Neural progenitor cell (in vitro differentiated cells): ENCODE measurements around the gene EFNA3. TPM values are rescaled to one million over a fixed set of nuclear protein-coding genes. Genes with fewer than 3 reads are reported as not detected.

Experiments used
- DNase-seq: peaks from one replicate; pipeline ENCODE4 v3.0.0-alpha.2; 2016; ENCODE audit warnings: low spot score
- H2AFZ ChIP-seq: fragments of 200-600 bp; sonication (generic); replicated peaks from 2 replicates; pipeline ENCODE4 v1.6.1; 2016; ENCODE audit warnings: antibody characterized with exemption
- H3F3A ChIP-seq: fragments of 200-600 bp; sonication (generic); 2 replicates; pipeline ENCODE4 v1.6.1; 2016; ENCODE audit warnings: antibody characterized with exemption, low read depth
- H3K27ac ChIP-seq: fragments of 200-600 bp; sonication (generic); 2 replicates; pipeline ENCODE4 v1.5.1; 2016; ENCODE audit warnings: mild to moderate bottlenecking
- H3K27me3 ChIP-seq: fragments of 200-600 bp; sonication (generic); 2 replicates; pipeline ENCODE4 v1.6.1; 2016; ENCODE audit warnings: mild to moderate bottlenecking, moderate library complexity
- H3K36me3 ChIP-seq: fragments of 200-600 bp; sonication (generic); 2 replicates; pipeline ENCODE4 v1.5.1; 2016
- H3K4me1 ChIP-seq: fragments of 200-600 bp; sonication (generic); 2 replicates; pipeline ENCODE4 v1.6.1; 2016; ENCODE audit warnings: mixed run types
- H3K4me2 ChIP-seq: fragments of 200-600 bp; sonication (generic); 2 replicates; pipeline ENCODE4 v1.6.1; 2016
- H3K4me3 ChIP-seq: fragments of 200-600 bp; sonication (generic); 2 replicates; pipeline ENCODE4 v1.5.1; 2016
- H3K79me2 ChIP-seq: fragments of 200-600 bp; sonication (generic); 2 replicates; pipeline ENCODE4 v1.6.1; 2016; ENCODE audit warnings: low read depth
- H3K9ac ChIP-seq: fragments of 200-600 bp; sonication (generic); 2 replicates; pipeline ENCODE4 v1.6.1; 2016
- H3K9me3 ChIP-seq: fragments of 200-600 bp; sonication (generic); 2 replicates; pipeline ENCODE4 v1.5.1; 2016; ENCODE audit warnings: low read depth
- H4K20me1 ChIP-seq: fragments of 200-600 bp; sonication (generic); 2 replicates; pipeline ENCODE4 v1.6.1; 2016; ENCODE audit warnings: low read depth
- H3K27ac Mint-ChIP-seq: 3 replicates; pipeline ENCODE4 v1.8.0; 2021; ENCODE audit warnings: mixed read lengths
- H3K27me3 Mint-ChIP-seq: 2 replicates; pipeline ENCODE4 v1.8.0; 2022; ENCODE audit warnings: low read depth, mild to moderate bottlenecking, inconsistent platforms, moderate library complexity, mixed read lengths; ENCODE audit not compliant: insufficient read depth
- H3K36me3 Mint-ChIP-seq: 3 replicates; pipeline ENCODE4 v1.8.0; 2021; ENCODE audit warnings: mixed read lengths
- H3K4me1 Mint-ChIP-seq: 3 replicates; pipeline ENCODE4 v1.8.0; 2021; ENCODE audit warnings: mixed read lengths
- H3K4me3 Mint-ChIP-seq: 3 replicates; pipeline ENCODE4 v1.8.0; 2021; ENCODE audit warnings: mild to moderate bottlenecking, moderate library complexity, mixed read lengths
- H3K9me3 Mint-ChIP-seq: 3 replicates; pipeline ENCODE4 v1.8.0; 2020; ENCODE audit warnings: mixed read lengths
- CTCF ChIP-seq: fragments of 200-600 bp; sonication (generic); IDR thresholded peaks from 2 replicates; pipeline ENCODE4 v1.5.1; 2017; ENCODE audit warnings: antibody characterized with exemption, mild to moderate bottlenecking
- EZH2 ChIP-seq: fragments of 200-600 bp; sonication (generic); IDR thresholded peaks from 2 replicates; pipeline ENCODE4 v1.6.1; 2017; ENCODE audit warnings: antibody characterized with exemption, mild to moderate bottlenecking, moderate library complexity
- EZH2phosphoT487 ChIP-seq: fragments of 200-600 bp; sonication (generic); IDR thresholded peaks from 2 replicates; pipeline ENCODE4 v1.6.1; 2017; ENCODE audit warnings: antibody characterized with exemption
- total RNA-seq: library from RNA; depleted of rRNA; stranded (reverse); fragments of >200 nt; gene quantifications from 2 replicates; pipeline ENCODE4 v1.2.3, GENCODE V29; 2015; ENCODE audit warnings: low replicate concordance

EFNA3 gene
- total RNA-seq, 1 donor from 2014 or later: 4.0 TPM

DNA sequence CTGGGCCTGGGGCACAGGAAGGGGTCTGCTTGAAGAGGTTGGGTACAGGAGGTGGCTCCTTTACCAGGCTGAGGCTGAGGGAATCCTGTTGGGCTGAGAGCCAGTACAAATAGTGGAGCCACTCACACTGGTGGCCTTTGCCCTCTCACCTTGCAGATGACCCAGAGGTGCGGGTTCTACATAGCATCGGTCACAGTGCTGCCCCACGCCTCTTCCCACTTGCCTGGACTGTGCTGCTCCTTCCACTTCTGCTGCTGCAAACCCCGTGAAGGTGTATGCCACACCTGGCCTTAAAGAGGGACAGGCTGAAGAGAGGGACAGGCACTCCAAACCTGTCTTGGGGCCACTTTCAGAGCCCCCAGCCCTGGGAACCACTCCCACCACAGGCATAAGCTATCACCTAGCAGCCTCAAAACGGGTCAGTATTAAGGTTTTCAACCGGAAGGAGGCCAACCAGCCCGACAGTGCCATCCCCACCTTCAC lies 55.2 kb downstream of the EFNA3 start:
- Histone ChIP-seq H3K36me3 (no peaks in the 10 kb centered on the region), H3K4me1 (peaks cover 21% of the 10 kb centered on the region), H3K27ac (no peak overlapping the region), H3K79me2 (peaks cover 22% of the 10 kb centered on the region), H4K20me1 (no peaks in the 10 kb centered on the region), H3K4me3 (no peak overlapping the region), H3K9ac (no peak overlapping the region), H3K27me3 (peaks cover 20% of the 10 kb centered on the region), H3K4me2 (no peak overlapping the region), H2AFZ (no peak overlapping the region), H3K9me3 (no peaks in the 10 kb centered on the region), H3F3A (peaks cover 38% of the 10 kb centered on the region)
- no peak for TF ChIP-seq EZH2
- TF ChIP-seq CTCF: no peak
- no peak for TF ChIP-seq EZH2phosphoT487
- peak overlapping the region; percentile 63 for H3K4me3 Mint-ChIP-seq
- peaks cover 11% of the 10 kb centered on the region for H3K36me3 Mint-ChIP-seq
- no peak overlapping the region for H3K27ac Mint-ChIP-seq
- H3K27me3 Mint-ChIP-seq: peaks cover 18% of the 10 kb centered on the region
- DNase-seq: no peak
- H3K4me1 Mint-ChIP-seq: peaks cover 55% of the 10 kb centered on the region
- no peaks in the 10 kb centered on the region for H3K9me3 Mint-ChIP-seq

GRCh38 chr1:155134322-155134721 lies 55.7 kb downstream of the EFNA3 start:
- Histone ChIP-seq H4K20me1 (no peaks in the 10 kb centered on the region), H3K4me2 (peak overlapping the region; percentile 86), H3K27me3 (peaks cover 16% of the 10 kb centered on the region), H3K9ac (no peak overlapping the region), H3K9me3 (no peaks in the 10 kb centered on the region), H3K36me3 (no peaks in the 10 kb centered on the region), H3K79me2 (peaks cover 26% of the 10 kb centered on the region), H3F3A (peaks cover 39% of the 10 kb centered on the region), H3K4me3 (peak overlapping the region; percentile 66), H2AFZ (no peak overlapping the region), H3K27ac (no peak overlapping the region), H3K4me1 (peaks cover 17% of the 10 kb centered on the region)
- TF ChIP-seq CTCF: no peak
- TF ChIP-seq EZH2phosphoT487: no peak
- no peak for TF ChIP-seq EZH2
- no peaks in the 10 kb centered on the region for H3K9me3 Mint-ChIP-seq
- peaks cover 13% of the 10 kb centered on the region for H3K36me3 Mint-ChIP-seq
- H3K27ac Mint-ChIP-seq: peak overlapping the region; percentile 90
- peak overlapping the region; percentile 97 for H3K4me3 Mint-ChIP-seq
- DNase-seq: no peak
- peaks cover 15% of the 10 kb centered on the region for H3K27me3 Mint-ChIP-seq
- peaks cover 53% of the 10 kb centered on the region for H3K4me1 Mint-ChIP-seq

DNA sequence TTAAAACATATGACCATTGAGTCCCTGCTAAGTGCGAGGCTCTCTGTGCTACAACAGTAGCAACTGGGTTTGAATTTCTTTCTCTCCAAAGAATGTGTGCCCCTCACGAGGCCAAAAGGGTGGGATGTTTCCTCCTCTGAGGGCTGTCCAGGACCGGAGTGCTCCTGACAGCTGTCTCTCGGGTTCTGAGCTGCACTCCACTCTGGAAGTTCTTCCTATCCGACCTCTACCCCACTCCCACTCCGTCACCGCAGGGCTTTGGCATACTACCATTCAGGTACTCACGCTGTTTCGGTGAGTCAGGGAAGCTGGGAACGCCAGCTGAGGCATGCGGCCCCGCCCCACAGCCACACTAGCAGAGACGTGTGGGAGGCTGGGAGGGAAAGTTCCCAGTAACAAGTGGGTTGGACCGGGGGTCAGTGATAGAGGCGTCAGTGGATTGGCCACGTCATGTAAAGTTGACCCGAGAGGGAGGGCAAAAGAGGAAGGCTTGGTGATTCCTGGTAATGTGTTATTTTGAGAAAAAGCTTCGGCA lies 56.3 kb downstream of the EFNA3 start:
- Histone ChIP-seq H3F3A (peaks cover 37% of the 10 kb centered on the region), H3K27ac (peak overlapping the region; percentile 55), H3K27me3 (peaks cover 9% of the 10 kb centered on the region), H3K36me3 (no peaks in the 10 kb centered on the region), H3K4me2 (peak overlapping the region; percentile 86), H4K20me1 (peaks cover 3% of the 10 kb centered on the region), H3K79me2 (peaks cover 33% of the 10 kb centered on the region), H3K4me1 (peaks cover 10% of the 10 kb centered on the region), H3K9ac (peak overlapping the region; percentile 15), H3K4me3 (peak overlapping the region; percentile 66), H2AFZ (peak overlapping the region; percentile 38), H3K9me3 (no peaks in the 10 kb centered on the region)
- peaks cover 10% of the 10 kb centered on the region for H3K27me3 Mint-ChIP-seq
- peaks cover 47% of the 10 kb centered on the region for H3K4me1 Mint-ChIP-seq
- no peaks in the 10 kb centered on the region for H3K9me3 Mint-ChIP-seq
- peaks cover 13% of the 10 kb centered on the region for H3K36me3 Mint-ChIP-seq
- TF ChIP-seq EZH2phosphoT487 (no peak), EZH2 (no peak), CTCF (no peak)
- H3K4me3 Mint-ChIP-seq: peak overlapping the region; percentile 97
- H3K27ac Mint-ChIP-seq: peak overlapping the region; percentile 90
- DNase-seq: peak; percentile 75
